Subcutaneous adipose tissue (tissue), 4 donors: ENCODE measurements around the gene FAM20B. TPM values are rescaled to one million over a fixed set of nuclear protein-coding genes. Genes with fewer than 3 reads are reported as not detected.

Experiments used
- CTCF ChIP-seq: fragments of 450-650 bp; IDR thresholded peaks from one replicate; pipeline ENCODE4 v1.5.1; 2016; ENCODE audit warnings: low read depth, mild to moderate bottlenecking, control low read depth, antibody characterized with exemption, moderate library complexity
- total RNA-seq, 4 donors: library from RNA; depleted of rRNA; stranded (reverse); fragments of >200 nt; gene quantifications; one replicate each; pipeline ENCODE4 v1.1.0, GENCODE V29; 2016

Gene FAM20B
- total RNA-seq, 4 donors from 2014 or later = 20.6 to 44.2 (median 27.4) TPM

- TF ChIP-seq CTCF = no peak
Measured at GRCh38 chr1:179026813-179027669, 1.3 kb downstream of the FAM20B start.

GRCh38 chr1:179029321-179029759 lies 3.6 kb downstream of the FAM20B start:
- TF ChIP-seq CTCF = no peak

- TF ChIP-seq CTCF = no peak
Measured at GRCh38 chr1:179030130-179030529, 4.4 kb downstream of the FAM20B start.

- TF ChIP-seq CTCF = no peak
Measured at GRCh38 chr1:179030683-179031082, 5.0 kb downstream of the FAM20B start.

GRCh38 chr1:179031284-179031683 lies 5.6 kb downstream of the FAM20B start:
- no peak for TF ChIP-seq CTCF

GRCh38 chr1:179031855-179032513 lies 6.3 kb downstream of the FAM20B start:
- no peak for TF ChIP-seq CTCF

GRCh38 chr1:179034720-179035119 lies 9.0 kb downstream of the FAM20B start:
- TF ChIP-seq CTCF = no peak
